Mammary epithelial cell (primary cell): ENCODE data around the gene KIF21B.

Experiments
- CTCF ChIP-seq, 2 donors: IDR thresholded peaks in 1 of 2; conservative IDR thresholded peaks in 1 of 2; 2 replicates each; pipeline ENCODE4 v1.5.1; 2011 to 2012; ENCODE audit warnings: inconsistent platforms in 2 of 2, low read length in 2 of 2, mild to moderate bottlenecking in 2 of 2, control low read depth in 1 of 2, low read depth in 1 of 2; ENCODE audit not compliant: insufficient read depth in 1 of 2; ENCODE audit errors: extremely low read depth in 1 of 2
- EZH2 ChIP-seq: IDR thresholded peaks from 2 replicates; pipeline ENCODE4 v1.6.1; 2012; ENCODE audit warnings: low read length, inconsistent platforms, borderline replicate concordance

GRCh38 chr1:201034671-201035070, 11.2 kb upstream of the KIF21B start:
- TF ChIP-seq CTCF (conservative IDR thresholded peaks at IDR 0.05 in 1 of 2, IDR thresholded peaks at IDR 0.05 in 1 of 2; ENCODE audit: extremely low read depth in 1 of 2, insufficient read depth in 1 of 2, low read depth in 1 of 2, low read length in 2 of 2) (no peak), EZH2 (no peak)
